HUES64 (cell line): Measurements from ENCODE around the gene MOB2.

ENCODE experiments used
- H3K27ac ChIP-seq: 2 replicates; pipeline ENCODE4 v1.7.0; 2013; ENCODE audit warnings: low read depth, low read length, inconsistent platforms
- H3K27me3 ChIP-seq: 2 replicates; pipeline ENCODE4 v1.6.1; 2013; ENCODE audit warnings: mild to moderate bottlenecking, low read length; ENCODE audit not compliant: insufficient read depth
- H3K36me3 ChIP-seq: 2 replicates; pipeline ENCODE4 v1.6.1; 2013; ENCODE audit warnings: mild to moderate bottlenecking, low read length; ENCODE audit not compliant: insufficient read depth
- H3K4me1 ChIP-seq: 2 replicates; pipeline ENCODE4 v1.6.1; 2013; ENCODE audit warnings: mild to moderate bottlenecking, low read length, moderate library complexity; ENCODE audit not compliant: insufficient read depth
- H3K4me3 ChIP-seq: 2 replicates; pipeline ENCODE4 v1.5.1; 2013; ENCODE audit warnings: mild to moderate bottlenecking, low read length, moderate library complexity
- H3K9ac ChIP-seq: 2 replicates; pipeline ENCODE4 v1.6.1; 2013; ENCODE audit warnings: mild to moderate bottlenecking, low read depth, low read length
- H3K9me3 ChIP-seq: 2 replicates; pipeline ENCODE4 v1.6.1; 2013; ENCODE audit warnings: low read depth, low read length; ENCODE audit not compliant: insufficient read depth
- WGBS: fragments of 150-250, 120-280 bp; methylation state at CpG from one replicate; pipeline ENCODE4 v1.1.7; 2013; ENCODE audit warnings: missing lambda C conversion rate; 5-methylcytosine and 5-hydroxymethylcytosine counted together

MOB2 gene

DNA sequence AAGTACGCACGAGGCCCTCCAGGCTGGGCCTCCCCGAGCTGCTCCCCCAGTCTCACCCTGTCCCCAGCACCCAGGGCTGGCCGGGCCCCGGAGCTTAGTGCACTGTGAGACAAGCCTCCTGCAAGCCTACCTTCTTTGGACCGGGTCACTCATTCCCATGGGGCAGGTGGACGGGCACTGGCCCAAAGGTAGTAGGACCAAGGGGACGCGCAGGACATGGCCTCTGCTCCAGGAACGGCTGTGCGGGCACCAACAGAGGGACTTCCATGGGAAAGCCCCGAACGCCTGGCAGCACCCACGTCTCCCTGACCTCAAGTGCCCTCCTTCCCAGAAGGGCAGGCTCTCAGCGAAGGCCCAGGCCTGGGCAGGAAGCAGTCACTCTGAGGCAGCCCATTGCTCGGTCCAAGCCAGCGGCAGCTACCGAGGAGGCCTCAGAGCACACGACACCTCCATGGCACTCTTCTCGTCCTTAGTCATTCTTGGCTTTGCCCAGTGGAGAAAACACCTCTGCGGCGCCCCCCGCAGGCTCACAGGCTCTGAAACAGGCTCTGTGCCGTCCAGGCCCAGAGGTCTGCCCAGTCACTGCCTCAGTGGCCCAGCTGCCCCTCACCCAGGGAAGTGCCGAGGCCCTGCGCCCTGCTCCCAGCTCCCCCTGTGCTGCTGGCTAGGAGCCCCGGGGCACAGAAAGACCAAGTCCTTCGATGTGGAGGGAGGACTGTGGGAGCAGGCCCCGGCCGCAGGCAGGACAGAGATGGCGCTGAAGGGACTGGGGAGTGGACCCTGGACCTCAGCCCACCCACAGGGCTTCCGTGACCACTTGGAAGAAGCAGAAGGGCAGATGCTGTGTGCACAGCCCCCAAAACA lies 3.8 kb downstream of the MOB2 start:
- no peak overlapping the region for H3K9ac ChIP-seq
- H3K4me3 ChIP-seq, result no peak overlapping the region
- 93% methylated on average over 32 of the region's 32 CpGs for WGBS
- no peaks in the 10 kb centered on the region for H3K9me3 ChIP-seq
- no peaks in the 10 kb centered on the region for H3K27me3 ChIP-seq
- no peaks in the 10 kb centered on the region for H3K4me1 ChIP-seq
- no peak overlapping the region for H3K27ac ChIP-seq
- H3K36me3 ChIP-seq, result peaks cover 7% of the 10 kb centered on the region

DNA sequence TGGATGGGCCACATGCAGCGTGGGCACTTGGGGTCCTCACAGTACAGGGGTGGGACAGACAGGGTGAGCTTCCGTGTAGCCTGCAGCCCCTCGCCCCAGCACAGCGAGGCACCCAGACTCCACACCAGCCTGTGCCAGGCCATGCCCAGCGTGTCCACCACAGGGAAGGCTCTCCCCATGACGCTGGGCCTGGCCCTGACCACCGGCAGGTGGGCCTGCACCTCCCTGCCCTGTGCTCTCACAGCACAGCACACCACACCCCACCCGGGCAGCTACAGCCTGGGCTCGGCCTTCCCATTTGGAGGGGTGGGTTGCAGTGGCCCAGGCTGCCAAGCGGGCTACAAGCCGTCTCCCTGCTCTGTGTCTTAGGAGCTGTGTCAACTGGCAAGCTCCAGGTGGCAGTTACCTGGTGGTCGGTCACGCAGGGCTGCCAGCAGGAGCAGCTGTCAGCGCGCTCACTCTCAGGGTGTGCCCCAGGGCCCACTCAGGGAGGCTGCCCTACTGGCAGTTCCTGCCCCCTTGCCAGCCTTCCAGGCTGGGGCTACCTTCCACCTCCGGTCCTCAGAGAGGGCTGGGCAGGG lies 4.6 kb downstream of the MOB2 start:
- Histone ChIP-seq H3K9ac (no peak overlapping the region), H3K27ac (no peak overlapping the region), H3K9me3 (no peaks in the 10 kb centered on the region), H3K4me1 (no peaks in the 10 kb centered on the region), H3K4me3 (no peak overlapping the region), H3K27me3 (no peaks in the 10 kb centered on the region), H3K36me3 (peaks cover 7% of the 10 kb centered on the region)
- WGBS, result 94% methylated on average over 16 of the region's 16 CpGs

- no peak overlapping the region for H3K9ac ChIP-seq
- no peak overlapping the region for H3K4me3 ChIP-seq
- H3K27ac ChIP-seq, result 0 out of 2 replicates have a peak overlapping the region, but pooled peaks have one; percentile 18
- H3K27me3 ChIP-seq, result no peaks in the 10 kb centered on the region
- peaks cover 7% of the 10 kb centered on the region for H3K36me3 ChIP-seq
- 91% methylated on average over 2 of the region's 2 CpGs for WGBS
- H3K9me3 ChIP-seq, result no peaks in the 10 kb centered on the region
- no peaks in the 10 kb centered on the region for H3K4me1 ChIP-seq
These were observed 5.1 kb downstream of the MOB2 start for GRCh38 chr11:1481483-1481825.

DNA sequence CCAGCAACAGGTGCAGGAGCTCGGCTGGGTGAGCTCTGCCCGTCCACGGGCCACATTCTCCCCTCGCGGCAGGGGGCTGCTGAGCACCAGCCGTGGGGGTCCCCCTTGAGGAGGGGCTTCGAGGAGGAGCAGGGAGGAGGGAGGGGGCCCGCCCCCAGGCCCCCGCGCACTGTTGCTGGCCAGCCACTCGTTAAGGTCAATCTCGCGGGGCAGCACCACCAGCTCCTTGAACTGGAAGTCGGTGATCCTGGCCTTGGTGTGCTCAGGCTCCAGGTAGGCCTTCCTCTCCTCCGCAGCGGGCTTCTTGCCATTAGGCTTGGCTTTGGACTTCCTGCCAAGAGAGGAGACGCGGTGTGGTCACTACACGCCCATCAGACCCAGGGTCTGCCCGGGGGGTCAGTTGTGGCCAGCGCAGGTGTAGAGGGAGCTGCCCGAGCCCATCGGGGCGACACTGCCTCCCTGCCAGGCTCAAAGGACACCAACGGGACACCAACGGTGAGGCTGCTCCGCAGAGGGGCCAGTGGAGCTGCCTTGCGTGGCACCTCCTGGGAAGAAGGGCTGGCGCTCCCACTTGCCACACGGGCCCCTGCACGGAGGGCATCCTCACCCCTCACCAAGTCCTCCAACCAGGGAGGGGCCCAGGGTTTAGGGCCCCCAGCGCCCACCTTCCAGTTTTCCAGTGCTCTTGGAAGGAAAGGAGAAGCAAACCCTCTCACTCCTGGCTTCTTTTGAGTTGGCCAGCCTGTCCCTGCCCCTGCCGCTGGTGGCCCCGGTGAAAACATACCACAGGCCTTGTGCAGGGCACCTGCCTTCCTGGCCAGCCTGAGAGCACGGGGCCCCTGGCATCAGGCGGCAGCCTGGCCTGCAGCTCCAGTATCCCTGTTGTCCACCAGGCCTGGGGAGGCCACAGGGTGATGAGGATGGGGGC lies 5.8 kb downstream of the MOB2 start:
- Histone ChIP-seq H3K9ac (no peak overlapping the region), H3K4me1 (no peaks in the 10 kb centered on the region), H3K9me3 (no peaks in the 10 kb centered on the region), H3K27ac (0 out of 2 replicates have a peak overlapping the region, but pooled peaks have one; percentile 18), H3K27me3 (no peaks in the 10 kb centered on the region), H3K36me3 (peaks cover 7% of the 10 kb centered on the region), H3K4me3 (no peak overlapping the region)
- WGBS, result 94% methylated on average over 36 of the region's 36 CpGs

DNA sequence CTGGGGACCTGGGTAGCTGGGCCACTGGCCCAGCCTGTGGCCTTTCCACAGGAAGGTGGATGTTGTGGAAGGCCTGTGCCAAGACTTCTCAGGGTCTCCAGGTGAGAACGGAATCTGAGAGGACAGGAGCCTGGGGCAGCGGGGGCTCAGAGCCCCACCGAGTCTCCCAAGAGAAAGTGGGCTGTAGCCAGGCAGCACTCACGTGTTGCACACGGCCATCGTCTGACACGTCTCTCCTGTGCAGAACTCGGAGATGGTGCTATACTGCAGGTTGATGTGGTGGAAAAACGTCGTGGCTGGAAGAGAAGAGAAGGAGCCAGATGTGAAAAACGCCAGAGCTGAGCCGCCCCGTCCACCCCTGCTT lies 6.4 kb downstream of the MOB2 start:
- Histone ChIP-seq H3K4me1 (no peaks in the 10 kb centered on the region), H3K4me3 (no peak overlapping the region), H3K9ac (no peak overlapping the region), H3K36me3 (peaks cover 9% of the 10 kb centered on the region), H3K9me3 (no peaks in the 10 kb centered on the region), H3K27me3 (no peaks in the 10 kb centered on the region), H3K27ac (no peak overlapping the region)
- WGBS, result 87% methylated on average over 13 of the region's 13 CpGs

DNA sequence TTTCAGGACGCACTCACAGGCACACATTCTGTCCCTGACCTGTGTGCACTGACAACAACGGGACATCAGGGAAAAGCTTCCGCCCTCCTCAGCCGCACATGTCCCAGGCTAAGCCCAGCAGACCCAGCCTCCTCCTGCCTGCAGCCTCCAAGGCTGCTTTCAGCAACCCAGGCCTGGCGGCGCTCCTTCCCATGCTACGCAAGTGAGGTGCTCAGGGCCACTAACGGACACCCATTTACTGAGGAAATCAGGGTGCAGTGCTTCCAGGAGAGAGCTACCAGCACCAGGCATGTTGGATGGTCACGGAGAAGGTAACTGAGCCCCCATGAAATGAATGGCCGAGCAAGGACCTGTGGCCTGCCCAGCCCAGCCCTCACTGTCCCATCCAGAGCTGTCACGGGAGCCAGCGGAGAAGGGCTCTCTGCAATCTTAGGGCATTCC lies 6.9 kb downstream of the MOB2 start:
- Histone ChIP-seq H3K9me3 (no peaks in the 10 kb centered on the region), H3K9ac (no peak overlapping the region), H3K4me1 (no peaks in the 10 kb centered on the region), H3K4me3 (no peak overlapping the region), H3K36me3 (peaks cover 9% of the 10 kb centered on the region), H3K27ac (no peak overlapping the region), H3K27me3 (no peaks in the 10 kb centered on the region)
- 92% methylated on average over 12 of the region's 12 CpGs for WGBS

- Histone ChIP-seq H3K36me3 (peaks cover 9% of the 10 kb centered on the region), H3K9me3 (no peaks in the 10 kb centered on the region), H3K27me3 (no peaks in the 10 kb centered on the region), H3K27ac (no peak overlapping the region), H3K4me3 (no peak overlapping the region), H3K4me1 (no peaks in the 10 kb centered on the region), H3K9ac (no peak overlapping the region)
- WGBS, result 96% methylated on average over 9 of the region's 9 CpGs
These were observed 7.4 kb downstream of the MOB2 start for GRCh38 chr11:1479006-1479677.

DNA sequence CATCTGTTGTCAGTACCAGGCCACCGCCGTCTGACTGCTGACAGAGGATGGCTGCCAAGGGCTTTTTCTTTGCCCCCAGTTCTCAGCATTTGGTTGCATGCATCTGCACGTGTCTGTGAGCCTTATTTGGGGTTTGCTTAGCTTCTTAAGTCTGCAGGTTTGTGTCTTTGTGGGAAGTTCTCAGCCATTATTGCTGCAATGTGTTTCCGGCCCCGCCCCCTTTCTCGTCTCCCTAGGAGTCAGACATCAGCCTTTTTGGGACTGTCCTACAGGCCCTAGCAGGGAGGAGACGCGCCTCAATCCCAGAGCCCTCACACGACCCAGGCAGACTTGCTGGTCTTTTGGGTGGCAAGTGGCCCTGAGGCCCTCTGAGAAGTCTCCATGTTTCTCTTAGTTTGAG lies 8.0 kb downstream of the MOB2 start:
- Histone ChIP-seq H3K36me3 (peaks cover 9% of the 10 kb centered on the region), H3K4me1 (no peaks in the 10 kb centered on the region), H3K9me3 (no peaks in the 10 kb centered on the region), H3K9ac (no peak overlapping the region), H3K27ac (no peak overlapping the region), H3K4me3 (no peak overlapping the region), H3K27me3 (no peaks in the 10 kb centered on the region)
- WGBS, result 80% methylated on average over 9 of the region's 9 CpGs

- H3K9ac ChIP-seq, result no peak overlapping the region
- WGBS, result 96% methylated on average over 13 of the region's 13 CpGs
- H3K9me3 ChIP-seq, result no peaks in the 10 kb centered on the region
- no peak overlapping the region for H3K4me3 ChIP-seq
- no peak overlapping the region for H3K27ac ChIP-seq
- H3K36me3 ChIP-seq, result peaks cover 9% of the 10 kb centered on the region
- no peaks in the 10 kb centered on the region for H3K27me3 ChIP-seq
- no peaks in the 10 kb centered on the region for H3K4me1 ChIP-seq
These were observed 8.6 kb downstream of the MOB2 start for GRCh38 chr11:1478011-1478410.

GRCh38 chr11:1476940-1477736 lies 9.4 kb downstream of the MOB2 start:
- Histone ChIP-seq H3K4me1 (no peaks in the 10 kb centered on the region), H3K9ac (no peak overlapping the region), H3K4me3 (no peak overlapping the region), H3K27me3 (no peaks in the 10 kb centered on the region), H3K9me3 (no peaks in the 10 kb centered on the region), H3K27ac (no peak overlapping the region), H3K36me3 (peaks cover 9% of the 10 kb centered on the region)
- WGBS, result 90% methylated on average over 20 of the region's 20 CpGs
